MM.1S (cell line): Measurements from ENCODE around the gene TCHHL1.

Source experiments
- CTCF ChIP-seq: fragments of 300-600 bp; sonication (generic); IDR thresholded peaks from 2 replicates; pipeline ENCODE4 v1.5.1; 2016; ENCODE audit warnings: antibody characterized with exemption, low read length, mixed read lengths
- EZH2 ChIP-seq: fragments of 300-600 bp; sonication (generic); optimal IDR thresholded peaks from 2 replicates; pipeline ENCODE3; 2017; ENCODE audit warnings: low read depth, mild to moderate bottlenecking, antibody characterized with exemption, low read length, mixed read lengths

GRCh38 chr1:152125834-152126443, 37.1 kb upstream of the TCHHL1 start:
- TF ChIP-seq CTCF (no peak), EZH2 (no peak)
